HG02642 (cell line): ENCODE results near the gene CHPF2.

Experiments
- ATAC-seq: cut with Tn5 transposase; IDR thresholded peaks from one replicate; pipeline ENCODE4 v1.9.1; 2021; ENCODE audit warnings: mild to moderate bottlenecking; ENCODE audit not compliant: unreplicated experiment, poor library complexity

CHPF2 gene

DNA sequence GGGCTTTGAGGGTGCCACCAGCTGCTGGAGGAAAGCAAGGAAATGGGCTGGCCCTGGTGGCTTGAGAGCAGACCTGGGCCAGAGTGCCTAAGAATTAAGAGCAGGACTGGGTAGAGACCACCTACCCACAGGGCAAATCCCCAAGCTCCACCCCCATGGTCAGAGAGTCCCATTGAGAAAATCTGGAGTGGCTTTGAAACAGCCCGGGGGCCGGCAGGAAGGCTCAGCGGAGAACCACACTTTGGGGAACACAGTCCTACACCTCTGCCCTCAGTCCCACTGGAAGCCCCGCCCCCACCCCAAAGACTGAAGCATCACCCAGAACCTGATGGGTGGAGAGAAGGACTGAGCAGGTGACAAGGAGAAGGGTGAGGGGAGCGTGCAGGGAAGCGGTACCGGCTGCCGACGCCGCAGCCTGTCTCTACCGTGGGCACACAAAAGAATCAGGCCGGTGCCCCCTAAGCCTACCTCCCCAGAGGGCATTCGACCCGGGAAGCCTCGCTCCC, 12.6 kb downstream of the CHPF2 start:
- no peak for ATAC-seq

DNA sequence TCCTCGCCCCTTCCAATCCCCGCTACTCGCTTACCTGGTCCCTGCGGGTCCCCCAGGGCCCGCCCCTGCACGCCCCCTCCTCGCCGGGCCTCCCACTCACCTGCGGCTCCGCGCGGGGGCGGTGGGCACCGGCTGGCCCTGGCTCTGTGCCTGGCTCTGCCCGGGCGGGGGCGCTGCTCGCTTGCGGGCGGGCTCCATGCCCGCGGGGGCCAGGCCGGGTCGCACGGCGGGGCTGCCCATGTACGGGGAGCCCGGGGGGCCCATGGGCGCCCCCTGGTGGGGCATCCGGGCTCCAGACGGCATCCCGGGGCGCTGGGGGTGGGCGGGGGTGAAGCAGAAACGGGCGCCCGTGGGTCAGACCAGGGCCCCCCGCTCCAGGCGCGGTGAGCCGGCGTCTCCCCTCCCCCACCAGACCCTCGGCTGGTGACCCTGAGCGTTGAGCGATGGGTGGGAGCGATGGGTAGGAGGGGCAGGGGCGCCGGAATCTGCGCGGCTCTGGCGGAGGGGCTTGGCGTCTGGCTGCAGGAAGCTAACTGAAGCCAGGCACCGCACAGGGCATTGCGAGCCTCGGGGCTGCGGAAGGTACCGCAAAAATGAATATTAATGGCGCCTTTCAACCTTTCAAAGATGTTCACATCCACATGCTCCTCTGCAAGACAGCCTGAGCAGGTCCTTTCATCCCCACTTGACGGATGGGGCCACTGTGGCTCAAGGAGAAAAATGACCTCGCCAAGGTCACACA, 13.2 kb downstream of the CHPF2 start:
- peak; percentile 29 for ATAC-seq

DNA sequence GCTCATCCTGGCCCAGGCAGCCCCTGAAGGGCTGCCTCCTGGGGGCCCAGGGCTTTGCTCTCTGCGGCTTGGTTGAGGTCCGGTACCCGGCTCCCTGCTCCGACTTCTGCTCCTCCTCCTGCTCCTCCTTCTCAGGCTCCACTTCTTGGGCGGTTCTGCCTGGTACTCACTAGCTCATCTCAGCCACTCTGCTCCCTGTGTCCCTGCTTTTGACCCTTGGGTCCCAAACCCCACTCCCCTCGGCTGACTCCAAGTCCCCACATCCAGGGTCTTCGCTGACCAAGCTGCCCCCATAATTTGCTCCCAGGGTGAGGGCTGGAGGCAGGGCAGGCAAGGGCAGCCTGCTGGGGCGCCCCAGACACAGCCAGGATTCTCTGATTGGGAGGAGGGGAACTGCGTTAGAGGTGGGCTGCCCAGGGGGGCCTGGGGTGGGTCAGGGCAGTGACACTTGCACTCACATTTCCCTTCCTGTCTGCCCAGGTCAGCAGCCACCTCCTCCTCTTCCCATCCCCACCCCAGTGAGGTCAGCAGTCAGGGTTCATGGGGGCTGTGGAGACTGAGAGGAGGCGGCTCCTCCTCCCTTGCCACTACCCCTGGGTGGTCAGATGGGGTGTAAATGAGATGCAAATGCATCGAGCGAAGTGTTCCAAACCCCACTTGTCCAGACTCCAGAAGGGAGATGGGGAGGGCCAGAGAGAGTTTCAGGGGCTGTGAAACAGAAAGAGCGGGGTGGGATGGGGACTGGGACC, 14.0 kb downstream of the CHPF2 start:
- no peak for ATAC-seq

DNA sequence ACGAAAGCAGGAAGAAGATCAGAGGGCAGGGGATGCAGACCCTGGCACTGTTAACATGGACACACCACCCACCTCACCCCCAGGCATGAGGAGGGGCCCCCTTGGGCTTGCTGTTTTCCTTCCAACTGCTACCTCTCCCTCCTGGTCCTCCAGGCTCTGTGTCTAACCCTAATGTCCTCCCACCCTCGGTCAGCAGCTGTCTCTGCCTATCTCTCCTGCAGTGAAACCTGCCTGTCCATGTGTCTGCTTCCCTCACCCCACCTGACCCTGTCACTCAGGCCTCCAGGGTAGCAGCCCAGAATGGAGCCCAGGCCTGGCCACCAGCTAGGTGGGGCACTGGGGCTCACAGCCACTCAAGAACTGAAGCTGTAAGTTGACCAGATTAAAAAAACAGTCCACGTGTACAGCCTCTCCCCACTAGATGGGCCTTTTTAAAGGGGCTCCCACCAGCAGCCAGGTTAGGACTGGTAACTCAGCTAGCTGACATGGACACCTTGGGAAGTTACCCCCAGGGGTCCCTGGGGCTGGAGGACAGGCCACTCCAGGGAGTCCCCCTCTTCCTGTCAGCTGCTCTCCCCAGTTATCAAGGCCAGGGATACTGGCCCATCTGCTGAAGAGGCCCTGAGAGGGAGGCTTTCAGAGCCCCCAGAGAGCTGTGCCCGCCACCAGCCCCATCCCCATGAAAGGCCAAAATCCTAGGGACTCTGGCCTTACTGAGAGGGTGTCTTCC, 14.7 kb downstream of the CHPF2 start:
- no peak for ATAC-seq

DNA sequence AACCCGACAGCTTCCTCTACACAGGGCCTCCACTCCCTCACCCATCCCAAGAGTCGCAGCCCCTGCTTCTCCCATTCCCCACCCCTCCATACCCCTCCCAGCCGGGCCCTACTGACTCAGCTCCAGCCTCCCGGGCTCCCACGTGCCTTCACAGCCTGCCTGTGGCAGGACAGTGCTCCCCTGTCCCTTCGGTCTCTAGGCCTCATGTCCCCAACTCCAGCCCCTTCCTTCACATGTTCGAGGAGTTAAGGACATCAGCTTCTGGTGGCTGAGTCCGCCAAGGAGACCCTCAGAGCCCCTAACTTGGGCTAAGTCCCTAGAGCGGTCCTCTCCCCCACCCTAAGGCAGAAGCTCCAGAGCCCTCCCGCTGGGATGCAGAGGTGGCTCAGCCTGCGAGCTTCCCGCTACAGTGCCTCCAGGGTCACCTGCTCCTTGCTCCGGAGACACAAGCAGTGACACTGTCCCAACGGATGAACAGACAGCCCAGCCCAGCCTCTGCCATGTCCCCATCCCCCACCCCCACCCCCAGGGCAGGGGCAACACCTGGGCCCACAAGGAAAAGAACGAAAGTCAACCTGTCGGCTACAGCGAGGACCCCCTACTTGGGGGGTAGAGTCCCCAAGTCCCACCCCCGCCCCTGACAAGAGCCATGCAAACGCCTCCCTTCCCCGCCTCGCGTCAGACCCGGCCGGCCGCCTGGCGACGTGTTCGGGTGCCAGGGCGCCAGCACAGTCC, 15.5 kb downstream of the CHPF2 start:
- ATAC-seq, result no peak

GRCh38 chr7:151248346-151249033, 16.2 kb downstream of the CHPF2 start, which contains the start of gene SMARCD3:
Gene SMARCD3, minus strand, starts transcription at chr7:151248694. Its CDS starts 132 bp downstream, at chr7:151248562.
- no peak for ATAC-seq

DNA sequence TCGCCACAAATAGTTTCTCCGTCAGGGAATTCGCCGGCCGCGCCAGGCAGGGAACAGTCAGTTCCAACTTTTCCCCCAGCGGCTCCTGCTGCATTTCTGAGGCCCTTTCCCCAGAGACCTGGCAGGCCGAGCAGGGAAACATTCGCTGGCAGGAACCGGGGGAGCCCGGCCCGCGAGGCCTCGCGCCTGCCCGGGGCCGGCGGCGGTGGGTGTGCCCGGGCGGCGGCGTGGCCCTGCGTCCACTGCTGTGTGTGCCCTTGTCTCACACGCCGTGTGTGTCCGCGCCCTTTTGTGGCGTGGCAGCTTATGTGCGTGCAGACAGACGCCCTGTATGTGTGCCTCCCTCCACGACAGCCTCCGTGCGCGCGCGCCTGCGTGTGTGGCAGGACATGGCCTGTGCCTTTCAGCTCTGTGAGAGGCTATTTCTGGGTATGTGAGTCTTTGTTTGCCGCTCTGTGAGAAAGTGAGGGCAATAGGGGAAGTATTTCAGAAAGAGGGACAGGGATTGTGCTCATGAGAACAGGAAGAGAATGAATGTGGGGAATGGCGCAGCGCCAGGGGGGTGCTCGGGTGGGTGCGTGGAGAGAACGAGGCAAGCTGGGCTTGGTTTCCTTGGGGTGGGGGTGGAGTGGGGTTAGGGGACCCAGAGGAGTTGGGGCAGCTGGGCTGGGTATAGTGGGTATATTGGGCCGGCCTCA, 16.9 kb downstream of the CHPF2 start:
- ATAC-seq, result no peak

GRCh38 chr7:151249732-151250072, 17.4 kb downstream of the CHPF2 start:
- ATAC-seq, result no peak

DNA sequence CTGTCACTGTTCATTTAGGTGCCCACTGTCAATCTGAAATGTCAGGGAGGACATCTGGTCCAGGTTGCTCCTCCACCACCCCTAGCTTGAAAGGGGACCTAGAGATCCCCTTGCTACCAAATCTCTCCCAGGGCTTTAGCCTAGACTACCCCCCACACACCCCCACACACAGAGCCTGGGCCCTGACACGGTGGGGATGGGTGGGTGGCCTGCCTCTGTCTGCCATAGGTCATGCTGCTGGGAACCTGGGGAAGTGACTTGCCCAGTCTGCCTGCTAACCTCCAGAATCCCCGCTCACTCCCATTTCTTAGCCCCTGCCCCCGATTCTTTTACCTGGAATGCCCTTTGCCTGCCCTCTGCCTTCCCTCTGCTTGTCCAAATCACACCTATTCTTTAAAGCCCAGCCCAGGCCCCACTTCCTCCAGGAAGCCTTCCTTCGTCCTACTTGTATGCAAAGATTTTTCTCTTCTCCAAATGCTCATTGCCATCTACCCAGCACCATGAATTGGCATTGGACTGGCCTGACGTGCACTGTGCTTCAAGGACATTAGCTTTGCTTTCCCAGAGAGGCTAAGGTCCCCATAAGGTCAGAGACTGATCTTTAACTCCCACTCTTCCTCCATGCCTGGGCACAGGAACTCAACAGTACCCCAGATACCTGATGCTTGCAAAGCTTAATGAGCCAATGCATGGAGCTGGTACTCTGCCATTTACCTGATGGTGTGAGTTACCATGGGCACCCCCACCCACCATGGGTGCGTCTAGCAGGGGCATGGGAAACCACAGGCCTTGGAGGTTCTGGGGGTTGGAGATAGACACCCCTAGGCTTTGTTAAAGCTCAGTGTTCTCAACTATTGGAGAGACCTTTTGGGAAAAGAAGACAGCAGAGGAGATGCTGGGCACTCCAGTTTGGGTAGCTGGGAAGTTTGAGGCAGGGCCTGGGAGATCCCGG, 18.2 kb downstream of the CHPF2 start:
- ATAC-seq, result no peak

GRCh38 chr7:151251328-151251688, 19.0 kb downstream of the CHPF2 start:
- no peak for ATAC-seq

GRCh38 chr7:151251689-151252560, 19.6 kb downstream of the CHPF2 start:
- no peak for ATAC-seq

DNA sequence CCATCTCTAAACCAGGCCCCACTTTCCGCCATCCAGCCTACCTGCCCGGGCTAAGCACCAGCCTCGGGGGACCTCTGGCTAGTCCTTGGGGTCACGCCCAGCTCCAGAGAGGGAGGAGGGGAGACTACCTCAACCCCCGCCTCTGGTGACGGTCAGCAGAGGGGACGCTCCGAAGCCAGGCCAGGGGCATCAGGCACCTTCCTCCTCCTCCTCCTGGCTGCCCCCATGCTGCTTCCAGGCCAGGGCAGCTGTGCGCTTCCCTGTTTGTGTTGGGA, 20.2 kb downstream of the CHPF2 start:
- no peak for ATAC-seq

GRCh38 chr7:151252961-151253711, 20.9 kb downstream of the CHPF2 start:
- ATAC-seq, result no peak

DNA sequence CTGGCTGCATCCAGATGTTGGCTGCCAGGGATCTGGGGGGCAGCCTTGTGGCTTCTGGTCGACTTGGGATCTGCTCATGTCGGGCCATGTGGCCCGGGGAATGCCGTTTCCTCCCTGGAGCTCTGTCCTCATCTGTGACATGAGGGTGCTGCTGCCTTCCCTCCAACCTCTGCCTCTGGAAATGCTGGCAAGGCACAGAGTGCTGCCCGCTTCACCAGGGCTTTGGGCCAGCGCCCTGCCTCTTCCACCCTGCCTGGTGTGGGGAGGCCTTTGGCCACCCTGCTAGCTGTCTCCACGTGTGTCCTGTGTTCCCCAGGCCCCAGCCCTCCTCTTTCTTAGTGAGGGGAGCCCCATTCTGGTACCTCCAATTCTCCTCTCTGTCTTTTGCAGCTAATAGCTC, 22.0 kb downstream of the CHPF2 start:
- no peak for ATAC-seq

DNA sequence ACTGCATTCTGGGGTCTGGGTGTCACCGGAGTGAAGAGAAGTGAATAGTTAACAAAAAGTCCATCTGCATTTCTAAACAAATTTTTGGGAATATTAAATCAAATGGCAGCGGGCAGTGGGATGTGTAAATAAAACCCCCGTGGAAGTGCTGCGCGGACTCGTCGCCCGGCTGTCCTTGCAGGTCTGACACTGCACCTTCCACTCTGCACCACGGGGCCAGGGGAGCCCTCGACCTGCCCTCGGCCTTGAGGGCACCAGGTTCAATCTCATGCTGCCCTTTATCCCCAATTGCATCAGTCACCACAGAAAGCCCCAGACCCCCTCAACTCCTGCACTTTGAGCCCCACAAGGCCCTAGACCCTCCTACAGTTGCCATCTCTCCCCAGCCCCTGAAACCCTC, 22.6 kb downstream of the CHPF2 start:
- ATAC-seq, result no peak

DNA sequence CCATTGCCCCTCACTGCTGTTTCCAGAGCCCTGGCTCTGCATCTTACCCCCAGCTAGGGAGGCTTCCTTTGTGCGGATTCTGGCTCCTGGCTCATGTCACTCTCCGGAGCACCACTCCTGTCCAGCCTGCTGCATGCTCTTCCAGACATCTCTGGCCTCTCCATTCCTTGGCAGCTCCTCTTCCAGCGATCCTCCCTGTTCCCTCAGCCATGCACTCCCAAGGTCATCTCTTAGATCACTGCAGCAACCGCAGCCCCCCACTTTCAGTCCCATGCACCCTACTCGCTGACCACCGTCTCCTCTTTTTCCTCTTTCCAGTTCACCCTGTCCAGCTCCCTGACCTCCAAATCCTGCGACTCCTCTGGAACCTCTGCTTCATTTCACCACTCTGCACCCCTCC, 23.1 kb downstream of the CHPF2 start:
- no peak for ATAC-seq
